ENCODE data around the gene CLASRP.

CLASRP gene

DNA sequence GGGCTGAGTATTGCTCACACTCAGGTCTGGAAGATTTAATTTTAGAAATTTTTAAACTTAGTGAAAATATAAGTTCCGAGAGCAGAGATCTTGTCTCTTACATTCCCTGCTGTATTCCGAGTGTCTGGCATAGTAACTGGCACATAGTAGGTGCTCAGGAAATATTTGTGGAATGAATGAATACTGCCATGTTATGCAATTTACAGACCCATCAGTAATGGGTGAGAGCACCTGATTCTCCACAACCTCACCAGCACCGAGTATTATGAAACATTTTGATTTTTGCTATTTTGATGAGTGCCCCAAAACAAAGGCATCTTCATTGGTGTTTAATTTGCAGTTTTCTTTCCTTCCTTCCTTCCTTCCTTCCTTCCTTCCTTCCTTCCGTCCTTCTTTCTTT lies 15.8 kb upstream of the CLASRP start:
- no peak for DNase-seq

- no peak for DNase-seq
Observed at GRCh38 chr19:45025264-45025663, 13.6 kb upstream of the CLASRP start.

DNA sequence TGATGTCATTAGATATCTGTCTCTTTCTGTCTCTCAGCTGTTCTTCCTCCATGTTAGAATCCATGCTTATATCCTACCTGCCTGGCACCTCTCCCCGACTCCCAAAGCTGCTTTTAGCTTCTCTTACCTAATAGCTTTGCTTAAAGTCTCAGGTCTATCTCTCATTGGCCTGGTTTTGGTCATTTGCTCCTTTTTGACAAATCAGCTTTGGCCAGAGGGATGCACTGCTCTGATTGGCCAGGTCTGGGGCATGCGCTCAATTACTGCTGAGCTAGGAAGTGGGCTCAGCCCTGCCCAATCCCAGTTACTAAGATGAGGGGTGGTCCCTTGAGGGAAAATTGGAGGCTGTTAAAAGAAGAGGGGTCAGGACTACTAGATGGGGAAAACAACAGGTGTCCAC lies 11.5 kb upstream of the CLASRP start:
- DNase-seq: no peak

DNA sequence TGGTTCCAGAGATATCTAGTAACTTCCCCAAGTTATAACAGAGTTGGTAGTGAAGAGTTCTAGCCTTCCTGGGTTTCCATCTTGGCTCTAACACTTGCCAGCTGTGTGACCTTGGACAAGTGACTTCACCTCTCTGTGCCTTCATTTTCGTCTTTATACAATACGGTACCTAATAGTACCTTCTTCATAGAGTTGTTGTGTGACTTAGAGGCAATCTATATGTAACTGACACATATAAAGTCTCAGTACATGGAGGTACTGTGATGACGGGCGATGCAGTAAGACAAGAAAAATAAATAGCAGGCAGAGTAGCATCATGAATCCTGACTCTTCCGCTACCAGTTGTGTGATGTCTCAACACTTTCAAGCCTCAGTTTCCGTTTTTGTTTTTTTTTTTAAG lies 8.0 kb upstream of the CLASRP start:
- no peak for DNase-seq

DNA sequence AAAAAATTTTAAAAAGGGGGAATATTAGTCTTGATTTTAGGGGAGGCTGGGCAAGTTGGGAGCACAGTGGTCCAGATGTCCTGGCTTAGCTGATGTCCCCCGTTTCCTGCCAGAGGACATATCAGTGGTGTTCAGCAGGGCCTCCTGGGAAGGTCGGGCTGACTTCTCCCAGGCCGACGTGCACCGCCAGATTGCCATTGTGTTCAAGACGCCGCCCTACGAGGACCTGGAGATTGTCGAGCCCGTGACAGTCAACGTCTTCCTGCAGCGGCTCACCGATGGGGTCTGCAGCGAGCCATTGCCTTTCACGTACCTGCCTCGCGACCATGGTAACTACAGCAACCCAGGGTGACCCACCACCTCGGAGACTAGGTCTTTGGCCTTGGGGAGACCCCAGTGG lies 6.4 kb upstream of the CLASRP start:
- no peak for DNase-seq

DNA sequence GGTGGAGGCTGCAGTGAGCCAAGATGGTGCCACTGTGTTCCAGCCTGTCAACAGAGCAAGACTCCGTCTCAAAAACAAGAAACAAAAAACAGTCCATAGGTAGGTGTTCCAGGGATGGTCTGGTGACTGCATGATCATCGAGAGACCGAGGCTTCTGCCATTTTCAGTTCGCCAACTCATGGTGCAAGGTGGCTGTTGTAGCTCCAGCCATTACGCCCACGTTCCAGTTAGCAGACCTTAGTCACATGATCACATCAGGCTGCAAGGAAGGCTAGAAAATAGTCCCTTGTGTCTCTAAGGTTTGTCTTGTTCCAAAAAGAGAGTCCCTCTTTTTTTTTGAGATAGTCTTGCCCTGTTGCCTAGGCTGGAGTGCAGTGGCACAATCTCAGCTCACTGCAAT lies 3.1 kb upstream of the CLASRP start:
- no peak for DNase-seq

DNA sequence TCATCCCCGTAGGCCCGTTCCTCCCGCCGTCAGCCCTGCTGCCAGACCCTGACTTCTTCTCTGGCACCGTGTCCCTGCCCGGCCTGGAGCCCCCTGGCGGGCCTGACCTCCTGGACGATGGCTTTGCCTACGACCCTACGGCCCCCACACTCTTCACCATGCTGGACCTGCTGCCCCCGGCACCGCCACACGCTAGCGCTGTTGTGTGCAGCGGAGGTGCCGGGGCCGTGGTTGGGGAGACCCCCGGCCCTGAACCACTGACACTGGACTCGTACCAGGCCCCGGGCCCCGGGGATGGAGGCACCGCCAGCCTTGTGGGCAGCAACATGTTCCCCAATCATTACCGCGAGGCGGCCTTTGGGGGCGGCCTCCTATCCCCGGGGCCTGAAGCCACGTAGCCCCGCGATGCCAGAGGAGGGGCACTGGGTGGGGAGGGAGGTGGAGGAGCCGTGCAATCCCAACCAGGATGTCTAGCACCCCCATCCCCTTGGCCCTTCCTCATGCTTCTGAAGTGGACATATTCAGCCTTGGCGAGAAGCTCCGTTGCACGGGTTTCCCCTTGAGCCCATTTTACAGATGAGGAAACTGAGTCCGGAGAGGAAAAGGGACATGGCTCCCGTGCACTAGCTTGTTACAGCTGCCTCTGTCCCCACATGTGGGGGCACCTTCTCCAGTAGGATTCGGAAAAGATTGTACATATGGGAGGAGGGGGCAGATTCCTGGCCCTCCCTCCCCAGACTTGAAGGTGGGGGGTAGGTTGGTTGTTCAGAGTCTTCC lies 1.3 kb upstream of the CLASRP start:
- no peak for DNase-seq

- no peak for DNase-seq
Observed at GRCh38 chr19:45040059-45040771, 1.4 kb downstream of the CLASRP start.

DNA sequence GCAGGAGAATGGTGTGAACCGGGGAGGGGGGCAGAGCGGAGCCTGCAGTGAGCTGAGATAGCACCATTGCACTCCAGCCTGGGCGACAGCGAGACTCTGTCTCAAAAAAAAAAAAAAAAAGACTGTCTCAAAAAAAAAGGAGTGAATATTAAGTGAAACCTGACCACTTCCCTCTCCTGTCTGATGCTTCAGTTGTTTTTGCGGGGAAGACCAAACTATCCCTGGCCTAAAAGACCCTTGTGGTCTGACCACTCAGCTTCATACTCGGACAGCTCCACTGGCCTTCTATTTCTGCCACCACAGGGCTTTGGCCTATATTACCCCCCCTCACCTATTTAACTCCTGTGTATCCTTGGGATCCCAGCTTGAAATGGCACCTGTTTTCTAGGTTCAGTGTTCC lies 2.3 kb downstream of the CLASRP start:
- DNase-seq: no peak

- DNase-seq: no peak
Observed at GRCh38 chr19:45045671-45046353, 7.0 kb downstream of the CLASRP start.

GRCh38 chr19:45046355-45046754 lies 7.5 kb downstream of the CLASRP start:
- DNase-seq: no peak

DNA sequence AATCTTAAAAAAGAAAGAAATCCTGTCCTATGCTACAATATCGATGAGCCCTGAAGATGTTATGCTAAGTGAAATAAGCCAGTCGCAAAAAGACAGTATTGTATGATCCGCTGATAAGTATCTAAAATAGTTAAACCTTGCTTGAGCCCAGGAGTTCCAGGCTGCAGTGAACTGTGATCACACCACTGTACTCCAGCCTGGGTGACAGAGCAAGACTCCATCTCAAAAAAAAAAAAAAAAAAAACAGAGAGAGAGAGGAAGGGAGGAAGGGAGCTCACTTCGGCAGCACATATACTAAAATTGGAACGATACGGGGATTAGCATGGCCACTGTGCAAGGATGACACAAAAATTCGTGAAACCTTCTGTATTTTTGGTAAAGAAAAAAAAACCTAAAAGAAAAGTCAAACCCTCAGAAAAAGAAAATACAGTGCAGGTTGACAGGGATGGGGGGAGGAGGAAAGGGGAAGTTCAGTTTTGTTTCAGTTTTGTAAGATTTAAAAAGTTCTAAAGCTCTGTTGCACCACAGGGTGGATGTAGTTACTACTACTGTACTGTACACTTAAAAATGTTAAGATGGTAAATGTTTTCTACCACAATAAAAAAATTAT lies 8.4 kb downstream of the CLASRP start:
- no peak for DNase-seq

GRCh38 chr19:45049073-45049736 lies 10.4 kb downstream of the CLASRP start:
- DNase-seq: no peak

DNA sequence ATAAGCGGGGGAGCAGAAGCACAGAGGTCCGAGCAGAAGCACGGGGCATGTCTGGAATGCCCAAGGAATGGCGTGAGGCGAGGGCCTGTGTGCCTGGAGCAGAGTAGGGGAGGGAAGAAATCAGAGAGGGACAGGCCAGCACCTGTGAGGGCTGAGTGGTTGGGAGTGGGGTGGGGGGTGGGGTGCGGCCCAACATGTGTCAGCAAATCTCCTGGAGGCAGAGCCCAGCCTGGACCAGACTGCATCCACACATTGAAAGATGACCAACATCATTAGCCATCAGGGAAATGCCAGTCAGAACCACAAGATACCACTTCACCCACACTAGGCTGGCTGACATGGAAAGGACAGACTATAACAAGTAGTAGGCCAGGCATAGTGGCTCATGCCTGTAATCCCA lies 11.2 kb downstream of the CLASRP start:
- DNase-seq: no peak

GRCh38 chr19:45051929-45052579 lies 13.2 kb downstream of the CLASRP start:
- no peak for DNase-seq

GRCh38 chr19:45056831-45057230 lies 18.0 kb downstream of the CLASRP start:
- no peak for DNase-seq

DNA sequence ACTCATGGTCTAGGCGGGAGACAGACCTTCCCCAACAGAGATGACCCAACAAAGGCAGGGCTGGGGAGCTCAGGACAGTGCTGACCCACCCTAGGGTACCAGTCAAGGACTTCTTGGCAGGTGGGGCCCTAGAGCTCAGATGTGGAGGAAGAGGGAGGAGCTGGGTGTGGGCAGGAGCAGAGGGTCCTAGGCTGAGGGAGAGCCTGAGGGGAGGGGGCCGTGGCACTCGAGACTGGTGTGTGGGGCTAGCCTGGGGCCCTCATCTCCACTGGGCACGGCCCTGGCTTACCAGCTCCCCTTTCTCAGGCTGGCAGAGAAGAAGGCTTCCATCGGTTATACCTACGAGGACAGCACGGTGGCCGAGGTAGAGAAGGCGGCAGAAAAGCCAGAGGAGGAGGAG lies 18.6 kb downstream of the CLASRP start:
- no peak for DNase-seq

GRCh38 chr19:45058622-45059159 lies 19.8 kb downstream of the CLASRP start:
- no peak for DNase-seq

- DNase-seq: peak; percentile 93
Observed at GRCh38 chr19:45059258-45059965, 20.6 kb downstream of the CLASRP start.

DNA sequence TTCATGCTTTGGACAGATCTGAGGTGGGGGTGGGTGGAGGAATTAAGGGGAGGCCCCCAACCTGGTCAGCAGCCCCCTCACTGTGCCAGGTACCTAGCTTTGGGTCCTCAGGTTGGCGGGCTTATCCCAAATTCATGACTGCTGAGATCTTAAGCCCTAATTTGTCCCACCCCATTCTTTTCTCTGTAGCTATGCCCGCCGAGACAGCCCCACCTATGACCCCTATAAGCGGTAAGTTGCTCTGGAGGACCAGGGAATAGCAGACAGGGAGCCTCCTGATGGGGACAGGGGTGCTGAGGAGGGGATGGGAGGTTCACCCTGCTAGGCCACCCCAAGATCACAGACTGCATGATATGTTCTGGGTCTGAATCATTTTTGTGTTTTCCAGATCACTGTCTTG lies 23.1 kb downstream of the CLASRP start:
- no peak for DNase-seq
